CD1c-positive myeloid dendritic cell (primary cell): ENCODE results near the gene TRAF2.

Source experiments
- DNase-seq: peaks from one replicate; pipeline ENCODE4 v3.0.0-alpha.2; 2016; ENCODE audit errors: extremely low spot score

TRAF2 gene

GRCh38 chr9:136962163-136962562, 75.8 kb downstream of the TRAF2 start:
- no peak for DNase-seq

- DNase-seq = no peak
These were observed 76.5 kb downstream of the TRAF2 start for GRCh38 chr9:136962701-136963248.

GRCh38 chr9:136963341-136963740, 77.0 kb downstream of the TRAF2 start:
- no peak for DNase-seq

GRCh38 chr9:136963751-136964150, 77.4 kb downstream of the TRAF2 start:
- no peak for DNase-seq

- no peak for DNase-seq
These were observed 77.9 kb downstream of the TRAF2 start for GRCh38 chr9:136964171-136964689.

- no peak for DNase-seq
These were observed 78.6 kb downstream of the TRAF2 start for GRCh38 chr9:136964833-136965422.

- DNase-seq = peak; percentile 45
These were observed 79.6 kb downstream of the TRAF2 start for GRCh38 chr9:136965771-136966484.

GRCh38 chr9:136968333-136969127, 82.2 kb downstream of the TRAF2 start:
- no peak for DNase-seq

- DNase-seq = no peak
These were observed 82.8 kb downstream of the TRAF2 start for GRCh38 chr9:136969150-136969549.

GRCh38 chr9:136969774-136970173, 83.5 kb downstream of the TRAF2 start:
- DNase-seq = no peak

- no peak for DNase-seq
These were observed 84.0 kb downstream of the TRAF2 start for GRCh38 chr9:136970361-136970760.

GRCh38 chr9:136971746-136972145, 85.4 kb downstream of the TRAF2 start:
- DNase-seq = no peak

- no peak for DNase-seq
These were observed 86.0 kb downstream of the TRAF2 start for GRCh38 chr9:136972335-136972734.

- DNase-seq = no peak
These were observed 86.4 kb downstream of the TRAF2 start for GRCh38 chr9:136972743-136973142.

- no peak for DNase-seq
These were observed 87.6 kb downstream of the TRAF2 start for GRCh38 chr9:136973618-136974617.

- DNase-seq = no peak
These were observed 88.7 kb downstream of the TRAF2 start for GRCh38 chr9:136974817-136975535.

- DNase-seq = peak; percentile 35
These were observed 89.3 kb downstream of the TRAF2 start for GRCh38 chr9:136975644-136976043.
